NCI-H69 (cell line): ENCODE results near the gene GRIA4.

Experiments used
- DNase-seq: peaks from one replicate; lab custom pipeline; 2025; lab: John Stamatoyannopoulos, UW

Gene GRIA4

DNA sequence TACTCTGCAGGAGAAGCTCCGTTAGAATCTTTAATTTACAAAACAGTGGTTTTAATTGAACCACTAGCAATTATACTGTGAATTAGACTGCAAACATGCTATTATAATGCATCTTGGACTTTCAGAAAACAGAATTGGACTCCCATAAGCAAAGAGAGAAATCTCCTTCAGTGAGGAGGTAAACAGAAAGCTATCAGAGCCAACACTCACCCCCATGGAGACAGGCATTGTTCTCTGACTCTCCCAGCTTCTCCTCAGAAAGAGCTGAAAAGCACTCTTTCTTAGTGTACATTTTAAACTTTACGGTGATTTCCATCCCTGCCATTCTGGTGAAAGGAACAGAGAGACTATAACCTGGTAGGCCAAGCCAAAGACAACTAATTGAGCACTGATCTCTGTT lies 176.9 kb downstream of the GRIA4 start:
- DNase-seq = peak; percentile 74

DNA sequence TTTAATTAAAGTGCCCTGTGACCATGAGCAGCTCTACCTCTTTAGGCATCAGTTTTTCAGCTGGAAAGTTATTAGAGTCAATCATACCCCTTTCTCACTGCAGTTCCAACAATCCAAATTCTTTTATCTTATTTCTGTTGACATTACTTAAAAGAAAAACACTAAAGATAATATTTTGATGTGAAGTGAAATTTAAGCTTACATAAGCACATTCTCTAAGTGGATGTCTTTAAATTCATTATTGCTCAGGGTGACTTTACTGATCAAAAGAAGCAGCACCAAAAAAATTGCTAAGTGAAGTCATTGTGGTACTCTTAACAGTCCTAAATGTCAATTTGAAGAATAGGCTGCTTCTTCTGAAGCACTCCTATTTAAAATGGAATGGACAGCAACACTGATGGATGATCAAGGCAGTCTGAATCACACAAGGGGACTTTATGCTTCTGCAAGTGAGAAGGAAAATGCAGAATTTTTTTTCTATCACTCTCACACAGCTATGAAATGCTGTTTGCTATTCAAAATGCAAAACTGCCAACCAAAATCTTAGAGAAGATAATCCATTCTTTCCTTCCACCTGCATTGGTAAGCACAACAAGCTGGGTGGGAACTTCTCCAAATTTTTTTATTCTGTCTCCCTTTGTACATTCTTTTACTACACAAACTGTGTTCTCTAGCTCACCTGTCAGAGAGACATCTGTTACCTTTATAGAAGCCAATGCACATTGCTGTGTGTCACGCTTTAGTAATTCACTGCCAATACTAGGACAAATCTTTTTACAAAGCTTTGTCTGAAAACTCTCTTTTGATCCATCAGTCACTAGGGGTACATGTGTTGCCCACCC lies 179.9 kb downstream of the GRIA4 start:
- DNase-seq = peak; percentile 12

GRCh38 chr11:105790840-105791239 lies 181.0 kb downstream of the GRIA4 start:
- DNase-seq = peak; percentile 81

DNA sequence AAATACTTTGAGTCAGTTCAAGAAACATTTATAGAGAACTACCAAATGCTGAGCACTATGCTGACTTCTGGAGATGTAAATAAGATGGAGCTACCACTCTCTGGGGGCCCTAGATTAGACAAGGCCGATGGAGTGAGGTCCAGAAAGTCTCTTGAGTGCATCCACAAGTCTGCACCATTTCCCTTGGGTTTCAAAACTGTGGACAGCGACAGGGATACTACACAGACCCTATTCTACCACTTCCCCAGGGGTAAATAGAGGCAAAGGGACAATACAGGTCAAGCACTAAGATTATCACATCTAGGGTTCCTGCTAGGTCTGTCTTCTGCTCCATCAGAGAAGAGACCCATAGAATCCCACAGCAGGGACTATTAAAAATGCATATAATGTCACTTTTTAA lies 183.2 kb downstream of the GRIA4 start:
- no peak for DNase-seq

DNA sequence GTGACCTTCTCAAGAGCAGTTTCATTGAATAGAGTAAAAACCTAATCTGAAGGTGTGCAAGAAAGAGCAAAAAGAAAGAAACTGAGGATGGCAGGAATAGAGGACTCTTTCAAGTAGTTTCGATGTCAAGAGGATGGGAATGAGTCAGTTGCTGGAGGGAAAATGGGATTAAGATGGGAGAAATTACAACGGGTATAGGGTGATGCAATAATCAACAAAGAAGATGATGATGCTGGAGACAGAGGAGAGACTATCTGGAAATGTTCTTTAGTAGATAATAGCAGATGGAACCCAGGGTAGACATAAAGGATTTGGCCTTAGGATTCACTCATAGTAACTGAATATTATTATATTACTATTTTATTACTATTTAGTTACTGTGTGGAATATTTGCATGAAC lies 189.4 kb downstream of the GRIA4 start:
- peak; percentile 12 for DNase-seq

- peak; percentile 78 for DNase-seq
These were observed 190.0 kb downstream of the GRIA4 start for GRCh38 chr11:105799728-105800462.

GRCh38 chr11:105802390-105802789 lies 192.5 kb downstream of the GRIA4 start:
- no peak for DNase-seq

DNA sequence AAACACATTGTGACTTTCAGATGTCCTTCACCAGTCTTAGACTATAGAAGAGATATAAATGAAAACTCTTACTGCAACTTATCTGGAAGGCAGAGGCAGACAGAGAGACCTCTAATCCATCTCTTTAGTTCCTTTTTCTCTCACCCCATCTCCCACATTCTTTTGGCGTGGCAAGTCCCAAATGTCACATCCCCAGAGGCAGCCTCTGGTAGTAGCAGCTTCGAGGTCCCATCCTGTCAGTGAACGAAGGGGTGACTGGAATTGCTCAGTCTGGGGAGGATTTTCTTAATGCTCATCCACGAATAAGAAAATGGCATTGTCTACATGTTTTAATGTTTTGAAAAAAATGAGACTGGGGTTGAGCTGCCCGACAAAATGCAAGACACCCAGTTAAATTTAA lies 201.4 kb downstream of the GRIA4 start:
- DNase-seq = no peak

DNA sequence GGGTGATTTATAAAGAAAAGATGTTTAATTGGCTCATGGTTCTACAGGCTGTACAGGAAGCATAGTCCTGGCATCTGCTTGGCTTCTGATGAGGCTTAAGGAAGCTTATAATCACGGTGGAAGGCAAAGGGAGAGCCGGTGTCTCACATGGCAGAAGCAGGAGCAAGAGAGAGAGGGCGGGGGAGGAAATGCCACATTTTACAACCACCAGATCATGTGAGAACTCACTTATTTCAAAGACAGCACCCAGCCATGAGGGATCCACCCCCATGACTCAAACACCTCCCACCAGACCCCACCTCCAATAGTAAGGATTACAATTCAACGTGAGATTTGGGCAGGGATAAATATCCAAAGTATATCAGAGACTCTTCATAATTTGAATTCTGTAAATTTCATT lies 211.5 kb downstream of the GRIA4 start:
- DNase-seq = peak; percentile 24

DNA sequence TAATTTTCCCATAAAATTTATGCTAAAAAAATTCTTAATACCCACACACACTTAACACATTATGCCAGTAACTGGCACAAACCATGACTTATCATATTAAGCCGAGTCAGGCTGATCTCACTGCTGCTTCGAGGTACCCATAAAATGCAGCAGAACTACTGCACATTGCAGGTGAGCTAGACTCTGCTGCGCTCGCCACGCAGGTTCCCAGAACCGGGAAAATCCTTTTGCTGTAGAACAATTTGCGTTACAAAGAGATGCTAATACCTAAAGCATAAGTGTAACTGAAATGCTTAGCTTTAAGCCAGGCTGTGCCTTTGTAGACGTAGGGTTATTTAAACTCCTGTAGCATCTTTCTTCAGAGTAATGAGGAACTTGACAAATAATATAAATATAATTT lies 211.9 kb downstream of the GRIA4 start:
- no peak for DNase-seq

DNA sequence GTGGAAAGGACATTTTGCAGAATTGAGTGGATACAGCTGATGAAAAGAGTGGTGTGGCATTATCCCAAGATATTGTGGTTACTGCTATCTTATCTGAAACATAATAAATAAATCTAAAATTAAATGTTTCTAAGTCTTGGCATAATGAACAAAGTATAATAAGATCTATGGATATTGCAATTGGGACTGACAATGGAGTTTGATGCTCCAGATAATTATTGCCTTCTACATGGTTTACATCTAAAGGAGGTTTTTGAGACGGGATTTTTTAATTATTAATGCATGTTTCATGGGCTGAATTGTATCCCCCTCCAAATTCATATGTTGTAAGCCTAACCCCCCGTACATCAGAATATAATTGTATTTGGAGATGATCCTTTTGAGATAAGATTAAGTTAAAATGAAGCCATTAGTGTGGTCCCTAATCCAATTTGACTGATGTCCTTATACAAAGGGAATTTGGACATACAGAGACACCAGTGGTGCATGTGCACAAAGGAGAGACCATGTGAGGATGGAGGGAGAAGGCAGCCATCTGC lies 213.7 kb downstream of the GRIA4 start:
- no peak for DNase-seq

DNA sequence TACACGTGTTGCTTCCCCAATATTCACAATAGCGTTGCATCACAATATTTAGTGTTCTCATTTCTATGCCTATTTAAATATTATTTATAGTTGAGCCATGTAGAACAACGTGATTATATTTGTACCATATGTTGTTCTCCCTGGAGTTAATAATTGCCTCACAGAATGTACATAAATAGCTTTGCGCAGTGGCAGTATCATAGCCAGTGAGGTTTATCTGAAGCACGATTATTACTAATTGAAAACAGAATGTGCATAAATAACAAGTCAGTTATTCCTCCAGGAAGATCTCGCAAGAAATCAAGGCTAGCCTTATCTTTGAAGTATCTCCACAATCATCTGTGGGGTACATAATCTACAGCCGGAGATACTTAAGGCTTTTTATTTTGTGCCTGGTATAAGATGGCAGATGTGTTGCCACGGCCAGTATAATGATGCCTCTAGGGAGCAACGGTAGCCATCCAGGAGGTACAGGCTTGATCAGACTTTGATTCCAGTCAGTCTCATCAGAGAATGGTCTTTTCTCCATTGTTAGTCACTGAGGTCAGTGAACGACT lies 214.7 kb downstream of the GRIA4 start:
- DNase-seq = peak; percentile 9

DNA sequence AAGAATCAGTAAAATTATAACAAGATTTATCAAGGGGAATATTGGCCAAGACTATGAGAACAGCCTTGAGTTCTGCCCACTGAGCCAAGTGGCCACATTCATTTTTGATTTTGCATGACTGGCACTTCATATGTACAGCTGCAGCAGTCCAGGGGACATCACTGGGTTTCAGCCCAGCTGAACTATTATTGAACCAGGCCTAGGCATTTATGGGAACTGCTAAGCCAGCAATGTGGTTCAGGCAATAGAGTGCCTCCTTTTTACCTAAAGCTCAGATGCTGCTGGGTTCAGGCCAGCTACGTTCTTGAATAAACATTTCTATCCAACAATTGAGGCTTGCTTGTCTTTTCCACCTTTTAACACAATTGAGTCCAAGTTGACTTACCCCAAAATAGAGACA lies 215.3 kb downstream of the GRIA4 start:
- no peak for DNase-seq

GRCh38 chr11:105827906-105828305 lies 218.0 kb downstream of the GRIA4 start:
- no peak for DNase-seq

GRCh38 chr11:105829084-105829483 lies 219.2 kb downstream of the GRIA4 start:
- peak; percentile 26 for DNase-seq

DNA sequence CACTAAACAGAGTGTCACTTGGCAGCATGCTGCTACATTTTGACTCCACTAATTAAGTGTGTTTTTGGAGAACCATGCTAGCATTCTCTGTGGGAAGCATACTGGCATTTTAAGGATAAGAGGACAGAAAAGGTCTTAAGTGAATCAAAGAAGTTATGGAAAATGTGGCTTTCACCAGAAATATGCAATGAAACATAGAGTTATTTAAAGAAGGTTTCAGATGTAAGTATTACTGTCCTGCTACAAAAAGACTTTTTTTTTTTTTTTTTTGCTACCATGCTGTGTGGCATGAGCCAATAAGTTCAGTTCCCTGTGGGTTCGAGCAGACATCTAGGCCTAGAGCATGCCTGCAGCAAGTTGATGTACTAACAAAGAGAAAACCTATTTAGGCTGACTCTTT lies 224.6 kb downstream of the GRIA4 start:
- DNase-seq = peak; percentile 38

- peak; percentile 36 for DNase-seq
These were observed 229.0 kb downstream of the GRIA4 start for GRCh38 chr11:105838668-105839384.

GRCh38 chr11:105840391-105840790 lies 230.5 kb downstream of the GRIA4 start:
- peak; percentile 39 for DNase-seq

DNA sequence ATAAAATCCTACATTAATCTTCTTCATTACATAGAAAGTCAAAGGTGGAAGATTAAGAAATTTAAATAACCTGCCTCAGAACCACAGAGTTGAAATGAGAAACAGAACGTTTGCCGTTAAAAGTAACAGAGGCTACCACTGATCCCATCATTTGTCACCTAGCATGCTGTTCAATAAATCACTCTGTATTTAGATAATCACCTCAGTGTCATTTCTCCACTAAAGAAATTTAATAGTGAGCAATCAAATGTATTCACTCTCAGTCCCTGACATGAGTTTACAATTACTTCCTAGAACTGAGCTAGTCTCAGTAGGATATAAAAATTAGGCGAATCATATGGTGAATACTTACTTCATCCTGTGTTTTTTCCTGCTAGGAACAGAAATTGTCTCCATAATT lies 242.5 kb downstream of the GRIA4 start:
- no peak for DNase-seq

DNA sequence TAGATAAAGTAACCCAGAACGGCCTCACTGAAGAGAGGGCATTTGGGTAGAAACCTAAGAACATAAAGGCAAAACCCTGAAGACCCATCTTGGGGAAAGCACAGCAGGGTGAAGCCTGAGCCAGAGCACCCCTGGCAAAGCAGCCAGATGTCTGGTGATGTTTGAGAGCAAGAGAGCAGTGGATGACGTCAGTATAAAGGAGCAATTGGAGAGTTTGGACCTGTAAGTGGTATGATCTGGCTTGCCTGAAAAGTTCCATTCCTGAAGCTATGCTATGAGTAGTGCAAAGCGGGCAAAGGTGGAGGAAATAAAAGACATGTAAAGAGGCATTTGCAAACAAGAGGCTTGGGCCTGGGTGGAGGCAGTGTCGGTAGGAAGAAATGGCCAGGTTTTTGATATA lies 244.4 kb downstream of the GRIA4 start:
- peak; percentile 11 for DNase-seq

- peak; percentile 59 for DNase-seq
These were observed 247.1 kb downstream of the GRIA4 start for GRCh38 chr11:105856954-105857353.

- peak; percentile 23 for DNase-seq
These were observed 247.9 kb downstream of the GRIA4 start for GRCh38 chr11:105857728-105858127.
